Mucosa of rectum (tissue), 2 donors: Measurements from ENCODE around the gene BNIP2.

ENCODE experiments used
- H3K27ac ChIP-seq, 2 donors: one replicate each; pipeline ENCODE4 v1.7.0; 2013; ENCODE audit warnings: inconsistent platforms in 2 of 2, low read depth in 2 of 2, low read length in 2 of 2
- H3K27me3 ChIP-seq, 2 donors: one replicate each; pipeline ENCODE4 v1.7.0; 2013; ENCODE audit warnings: low read length in 2 of 2; ENCODE audit not compliant: control insufficient read depth in 2 of 2, insufficient read depth in 2 of 2
- H3K36me3 ChIP-seq, 2 donors: one replicate each; pipeline ENCODE4 v1.7.0; 2013; ENCODE audit warnings: low read length in 2 of 2; ENCODE audit not compliant: control insufficient read depth in 2 of 2, insufficient read depth in 2 of 2
- H3K4me1 ChIP-seq, 2 donors: one replicate each; pipeline ENCODE4 v1.7.0; 2013; ENCODE audit warnings: low read length in 2 of 2, mild to moderate bottlenecking in 1 of 2; ENCODE audit not compliant: control insufficient read depth in 2 of 2, insufficient read depth in 2 of 2
- H3K4me3 ChIP-seq, 2 donors: one replicate each; pipeline ENCODE4 v1.7.0; 2013; ENCODE audit warnings: low read length in 2 of 2
- H3K9ac ChIP-seq, 2 donors: one replicate each; pipeline ENCODE4 v1.7.0; 2013; ENCODE audit warnings: low read length in 2 of 2, low read depth in 1 of 2, mild to moderate bottlenecking in 1 of 2
- H3K9me3 ChIP-seq, 2 donors: one replicate each; pipeline ENCODE4 v1.7.0; 2013; ENCODE audit warnings: low read length in 2 of 2; ENCODE audit not compliant: control insufficient read depth in 2 of 2
- donor health status: healthy.
- donor health status: Normal muscosa, but diverticular disease.

BNIP2 gene

DNA sequence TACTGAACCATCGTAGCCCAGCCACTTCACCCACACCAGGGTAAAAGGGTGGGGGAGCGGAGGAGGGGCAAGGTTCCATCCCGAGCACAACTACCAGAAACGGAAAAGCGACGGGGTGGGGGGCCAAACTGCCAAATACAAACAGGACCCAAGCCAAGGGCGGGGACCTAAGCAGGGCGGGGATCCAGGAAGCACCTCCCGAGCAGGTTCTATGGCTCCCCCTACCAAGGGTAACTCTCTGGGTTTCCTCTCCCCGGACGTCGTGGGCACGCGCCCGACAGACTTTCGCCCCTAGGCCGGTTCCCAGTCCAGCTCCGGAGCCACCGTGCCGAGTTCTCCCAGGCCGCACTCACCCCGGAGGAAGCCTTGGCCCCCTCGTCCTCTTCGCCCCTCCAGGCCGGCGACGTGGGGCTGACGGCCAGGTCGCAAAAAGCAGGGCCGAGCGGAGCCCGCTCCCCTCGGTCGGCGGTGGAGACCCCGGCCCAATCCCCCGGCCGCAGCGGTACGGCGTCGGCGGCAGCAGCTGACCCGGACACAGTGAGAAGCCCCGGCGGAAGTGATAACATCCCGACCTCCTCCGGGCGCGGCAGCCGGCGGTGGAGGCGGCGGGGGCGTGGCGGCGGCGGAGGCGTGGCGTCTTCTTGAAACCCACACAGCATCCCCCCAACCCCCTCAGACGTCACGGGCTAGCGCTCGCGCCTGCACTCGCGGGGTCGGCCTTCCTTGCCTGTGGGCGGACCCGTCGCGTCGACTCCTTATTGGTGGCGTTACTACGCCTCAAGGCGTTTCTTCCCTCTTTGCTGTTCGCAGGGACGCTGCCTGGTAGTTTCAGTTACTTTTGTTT is at the start of gene BNIP2:
Gene BNIP2, minus strand, starts transcription at position 539 of the 844 bp plus-strand sequence. CDS start 6,863 bp downstream, outside the sequence.
- H3K9me3 ChIP-seq = no peaks in the 10 kb centered on the region
- H3K9ac ChIP-seq = peak within 1 kb of the TSS; percentile 98 to 100
- peak within 1 kb of the TSS; percentile 100 for H3K27ac ChIP-seq
- H3K36me3 ChIP-seq = peaks cover 0 to 5% of the 10 kb centered on the region in 2 donors
- H3K4me3 ChIP-seq = peak within 1 kb of the TSS; percentile 91 to 97
- peaks cover 11 to 22% of the 10 kb centered on the region in 2 donors for H3K4me1 ChIP-seq
- H3K27me3 ChIP-seq = no peaks in the 10 kb centered on the region

DNA sequence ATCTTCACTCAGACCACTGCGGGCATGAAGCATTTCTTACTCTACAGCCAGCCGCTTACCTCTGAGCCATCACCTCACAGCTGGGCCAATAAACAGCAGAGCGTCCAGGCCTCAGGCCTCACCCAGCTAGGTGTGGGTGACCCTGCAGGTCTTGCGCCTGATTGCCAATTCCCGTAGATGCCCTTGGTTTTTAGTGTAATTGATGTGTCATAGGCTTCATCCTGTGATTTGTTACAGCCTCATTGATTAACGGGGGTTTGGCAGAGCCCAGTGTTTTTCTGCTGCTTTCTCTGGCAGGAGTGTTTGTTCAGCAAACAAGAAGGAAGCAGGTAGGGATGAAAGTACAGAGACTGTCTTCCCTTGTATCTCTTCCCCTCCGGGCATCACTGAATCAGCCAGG is 49.6 kb upstream of the BNIP2 start:
- Histone ChIP-seq H3K9ac (no peak overlapping the region), H3K27ac (no peak overlapping the region), H3K27me3 (no peaks in the 10 kb centered on the region), H3K4me3 (no peak overlapping the region), H3K9me3 (no peaks in the 10 kb centered on the region), H3K36me3 (no peaks in the 10 kb centered on the region), H3K4me1 (no peaks in the 10 kb centered on the region)

GRCh38 chr15:59736181-59736580 is 47.1 kb upstream of the BNIP2 start:
- Histone ChIP-seq H3K27me3 (peaks cover 4% of the 10 kb centered on the region in 2 donors), H3K27ac (no peak overlapping the region), H3K36me3 (no peaks in the 10 kb centered on the region), H3K4me1 (no peaks in the 10 kb centered on the region), H3K9me3 (no peaks in the 10 kb centered on the region), H3K4me3 (no peak overlapping the region), H3K9ac (no peak overlapping the region)

GRCh38 chr15:59725151-59725486 is 36.0 kb upstream of the BNIP2 start:
- H3K4me3 ChIP-seq = no peak overlapping the region
- no peak overlapping the region for H3K27ac ChIP-seq
- peaks cover 0 to 3% of the 10 kb centered on the region in 2 donors for H3K27me3 ChIP-seq
- no peaks in the 10 kb centered on the region for H3K36me3 ChIP-seq
- H3K9ac ChIP-seq = no peak overlapping the region
- H3K4me1 ChIP-seq = no peaks in the 10 kb centered on the region
- no peaks in the 10 kb centered on the region for H3K9me3 ChIP-seq

DNA sequence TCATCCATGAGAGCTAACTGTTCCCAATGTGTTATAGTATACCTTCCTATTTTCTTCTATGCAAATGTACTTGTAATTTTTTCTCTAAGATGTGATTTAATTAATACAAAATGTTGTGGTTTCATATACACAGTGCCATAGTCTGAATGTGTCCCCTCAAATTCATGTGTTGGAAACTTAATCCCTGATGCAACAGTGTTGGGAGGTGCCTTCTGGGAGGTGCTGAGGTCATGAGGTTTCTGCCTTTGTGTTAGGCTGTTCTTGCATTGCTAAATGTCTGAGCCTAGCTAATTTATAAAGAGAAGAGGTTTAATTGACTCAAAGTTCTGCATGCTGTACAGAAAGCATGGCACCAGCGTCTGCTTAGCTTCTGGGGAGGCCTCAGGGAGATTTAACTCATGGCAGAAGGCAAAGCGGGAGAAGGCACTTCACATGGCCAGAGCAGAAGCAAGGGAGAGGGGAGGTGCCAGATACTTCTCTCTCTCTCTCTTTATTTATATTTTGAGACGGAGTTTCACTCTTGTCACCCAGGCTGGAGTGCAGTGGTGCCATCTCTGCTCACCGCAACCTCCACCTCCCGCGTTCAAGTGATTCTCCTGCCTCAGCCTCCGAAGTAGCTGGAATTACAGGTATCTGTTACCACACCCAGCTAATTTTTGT is 34.7 kb upstream of the BNIP2 start:
- Histone ChIP-seq H3K9ac (no peak overlapping the region), H3K9me3 (no peaks in the 10 kb centered on the region), H3K27me3 (peaks cover 0 to 3% of the 10 kb centered on the region in 2 donors), H3K36me3 (no peaks in the 10 kb centered on the region), H3K27ac (no peak overlapping the region), H3K4me1 (no peaks in the 10 kb centered on the region), H3K4me3 (no peak overlapping the region)

GRCh38 chr15:59722476-59722875 is 33.4 kb upstream of the BNIP2 start:
- no peak overlapping the region for H3K27ac ChIP-seq
- no peak overlapping the region for H3K9ac ChIP-seq

DNA sequence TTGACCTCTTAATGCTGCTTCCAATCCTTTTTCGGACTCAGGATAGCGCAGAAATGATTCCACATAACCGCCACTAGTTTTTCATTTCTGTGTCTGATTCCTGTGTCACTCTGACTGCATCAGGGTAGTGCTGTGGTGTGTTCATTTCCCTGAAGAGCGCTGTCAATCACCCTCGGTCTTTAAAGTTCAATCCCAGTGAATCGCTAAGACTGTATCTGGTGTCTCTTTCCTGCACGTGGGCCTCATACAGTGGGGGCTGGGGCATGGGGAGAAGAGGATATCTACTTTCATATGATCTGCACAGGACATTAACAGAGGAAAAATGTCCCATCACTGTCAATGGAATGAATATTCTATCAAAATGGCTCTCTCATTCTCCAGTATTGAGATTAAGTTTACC is 32.9 kb upstream of the BNIP2 start:
- H3K9ac ChIP-seq = no peak overlapping the region
- no peak overlapping the region for H3K4me3 ChIP-seq
- H3K27me3 ChIP-seq = peaks cover 0 to 3% of the 10 kb centered on the region in 2 donors
- no peaks in the 10 kb centered on the region for H3K9me3 ChIP-seq
- no peak overlapping the region for H3K27ac ChIP-seq
- H3K36me3 ChIP-seq = no peaks in the 10 kb centered on the region
- H3K4me1 ChIP-seq = no peaks in the 10 kb centered on the region

More at GRCh38 chr15:59722476-59722875, 33.4 kb upstream of the BNIP2 start:
- Histone ChIP-seq H3K27me3 (peaks cover 0 to 3% of the 10 kb centered on the region in 2 donors), H3K36me3 (no peaks in the 10 kb centered on the region), H3K4me3 (no peak overlapping the region), H3K9me3 (no peaks in the 10 kb centered on the region), H3K4me1 (no peaks in the 10 kb centered on the region)

DNA sequence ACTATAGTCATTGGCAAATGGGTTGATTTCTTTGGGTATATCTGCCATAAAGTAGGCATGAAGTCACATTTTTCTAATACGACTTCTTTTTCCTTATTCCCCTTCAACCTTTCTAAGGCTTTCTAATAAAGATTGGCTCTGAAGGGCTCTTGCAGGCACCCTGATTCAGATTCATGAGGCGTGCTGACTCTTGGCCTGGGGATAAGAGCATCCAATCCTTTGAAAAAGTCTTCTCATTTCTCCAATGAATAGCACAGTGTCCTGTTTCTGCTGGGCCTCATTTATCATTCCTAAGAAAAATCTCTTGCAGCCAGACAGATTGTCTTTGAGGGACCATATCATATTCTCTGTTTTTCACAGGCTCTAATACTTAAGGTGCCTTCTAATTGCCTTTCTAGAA is 32.3 kb upstream of the BNIP2 start:
- no peak overlapping the region for H3K9ac ChIP-seq
- H3K9me3 ChIP-seq = peaks cover 0 to 3% of the 10 kb centered on the region in 2 donors
- H3K27me3 ChIP-seq = no peaks in the 10 kb centered on the region
- H3K27ac ChIP-seq = no peak overlapping the region
- H3K4me3 ChIP-seq = no peak overlapping the region
- H3K4me1 ChIP-seq = no peaks in the 10 kb centered on the region
- no peaks in the 10 kb centered on the region for H3K36me3 ChIP-seq

DNA sequence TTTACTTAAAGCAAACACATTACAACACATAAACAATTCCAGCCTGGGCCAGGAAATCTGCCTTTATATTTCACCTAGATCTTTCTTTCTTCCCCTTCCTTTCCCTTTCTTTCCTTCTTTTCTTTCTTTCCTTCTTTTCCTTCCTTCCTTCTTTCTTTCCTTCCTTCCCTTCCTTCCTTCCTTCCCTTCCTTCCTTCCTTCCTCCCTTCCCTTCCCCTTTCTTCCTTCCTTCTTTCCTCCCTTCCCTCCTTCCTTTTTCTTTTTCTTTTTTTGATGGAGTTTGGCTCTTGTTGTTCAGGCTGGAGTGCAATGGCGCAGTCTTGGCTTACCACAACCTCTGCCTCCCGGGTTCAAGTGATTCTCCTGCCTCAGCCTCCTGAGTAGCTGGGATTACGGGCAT is 24.1 kb upstream of the BNIP2 start:
- Histone ChIP-seq H3K9me3 (peaks cover 0 to 3% of the 10 kb centered on the region in 2 donors), H3K27me3 (no peaks in the 10 kb centered on the region), H3K4me3 (no peak overlapping the region), H3K9ac (no peak overlapping the region), H3K27ac (no peak overlapping the region), H3K36me3 (no peaks in the 10 kb centered on the region), H3K4me1 (no peaks in the 10 kb centered on the region)

DNA sequence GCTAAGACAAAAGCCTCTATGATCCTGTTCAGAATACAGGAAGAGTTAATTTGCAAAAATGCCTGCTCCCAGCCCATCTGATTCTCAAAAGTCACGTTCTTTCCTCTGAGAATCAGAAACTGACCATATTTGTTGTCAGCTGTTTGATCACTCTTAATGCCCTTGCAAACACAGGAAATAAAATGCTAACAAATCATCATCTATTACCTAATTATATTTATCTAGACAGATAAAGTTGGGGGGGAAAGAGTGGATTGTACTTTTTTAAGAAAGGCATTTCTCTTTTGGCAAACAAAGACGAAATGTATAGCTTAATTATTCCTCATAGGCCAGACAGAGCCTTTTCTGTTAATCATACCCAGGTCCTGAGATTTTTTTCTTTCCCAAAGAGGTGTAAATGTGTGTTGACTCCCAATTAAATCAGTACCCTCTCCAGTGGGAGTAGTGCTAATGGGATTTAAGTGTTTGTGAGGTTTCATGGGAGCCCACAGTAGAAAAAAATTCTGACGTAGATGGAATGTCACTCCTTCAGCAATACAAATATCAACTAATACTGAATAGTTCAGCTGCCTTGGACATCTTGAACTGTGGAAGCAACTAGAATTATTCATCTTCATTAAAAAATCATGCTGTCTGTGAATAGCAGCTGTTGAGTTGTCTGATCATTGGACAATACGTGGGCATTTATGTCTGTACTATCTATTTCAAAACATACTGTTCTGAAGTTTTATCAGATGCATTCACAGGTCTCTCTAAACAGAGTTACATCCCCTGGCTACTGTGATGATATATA is 22.5 kb upstream of the BNIP2 start:
- H3K4me1 ChIP-seq = no peaks in the 10 kb centered on the region
- no peak overlapping the region for H3K27ac ChIP-seq
- H3K9me3 ChIP-seq = peaks cover 0 to under 1% of the 10 kb centered on the region in 2 donors
- no peak overlapping the region for H3K9ac ChIP-seq
- no peak overlapping the region for H3K4me3 ChIP-seq
- H3K27me3 ChIP-seq = no peaks in the 10 kb centered on the region
- no peaks in the 10 kb centered on the region for H3K36me3 ChIP-seq
